H1 (cell line): ENCODE measurements around the gene JPH3. TPM values are rescaled to one million over a fixed set of nuclear protein-coding genes. Genes with fewer than 3 reads are reported as not detected.

Source experiments
- CTCF ChIA-PET: fragments of 300-600 bp; sonication (Branson Sonifier 250); formaldehyde crosslinking; loops from one replicate; lab custom pipeline; 2021; ENCODE audit not compliant: partially characterized antibody; lab: Charles Lee
- POLR2A ChIA-PET: fragments of 300-600 bp; sonication (Branson Sonifier 250); formaldehyde crosslinking; loops from one replicate; lab custom pipeline; 2021; ENCODE audit warnings: inconsistent platforms; ENCODE audit not compliant: partially characterized antibody; lab: Charles Lee
- DNase-seq, 2 experiments: peaks; one replicate each; pipeline versions ENCODE4 v3.0.0 to v3.0.0-alpha.2; 2010 to 2022; ENCODE audit warnings: low spot score in 2 of 2, low read depth in 1 of 2, mixed read lengths in 1 of 2
- FAIRE-seq: peaks from 2 replicates; lab custom pipeline; 2011; peaks lifted over from hg19 to GRCh38; lab: Jason Lieb, UNC
- H2AFZ ChIP-seq: 2 replicates; pipeline ENCODE4 v1.8.1; 2012; ENCODE audit warnings: low read length, inconsistent platforms
- H2AK5ac ChIP-seq: 2 replicates; pipeline ENCODE4 v1.6.1; 2013; ENCODE audit warnings: low read depth, low read length
- H2BK120ac ChIP-seq: replicated peaks from 2 replicates; pipeline ENCODE3; 2013; ENCODE audit warnings: low read depth, low read length, inconsistent platforms
- H2BK12ac ChIP-seq: 2 replicates; pipeline ENCODE4 v1.6.1; 2013; ENCODE audit warnings: low read depth, low read length
- H2BK15ac ChIP-seq: 2 replicates; pipeline ENCODE4 v1.6.1; 2013; ENCODE audit warnings: low read length
- H2BK20ac ChIP-seq: 2 replicates; pipeline ENCODE4 v1.6.1; 2013; ENCODE audit warnings: low read length
- H2BK5ac ChIP-seq: 2 replicates; pipeline ENCODE4 v1.6.1; 2013; ENCODE audit warnings: low read depth, low read length
- H3K14ac ChIP-seq: 2 replicates; pipeline ENCODE4 v1.6.1; 2013; ENCODE audit warnings: inconsistent platforms; ENCODE audit not compliant: insufficient read length
- H3K18ac ChIP-seq: 2 replicates; pipeline ENCODE4 v1.6.1; 2013; ENCODE audit warnings: low read length; ENCODE audit errors: extremely low read depth
- H3K23ac ChIP-seq: 2 replicates; pipeline ENCODE4 v1.6.1; 2013; ENCODE audit warnings: inconsistent platforms; ENCODE audit not compliant: insufficient read length
- H3K23me2 ChIP-seq: 2 replicates; pipeline ENCODE4 v1.6.1; 2013; ENCODE audit warnings: low read depth, low read length
- H3K27ac ChIP-seq: 2 replicates; pipeline ENCODE4 v1.6.1; 2011; ENCODE audit warnings: low read depth, low read length, inconsistent platforms
- H3K27me3 ChIP-seq, 4 experiments: replicated peaks in 1 of 4; 1 replicate in 1 of 4; 2 replicates in 3 of 4; pipeline versions ENCODE4 v1.6.1 to v1.8.1; 2011 to 2013; ENCODE audit warnings: low read length in 3 of 4, mild to moderate bottlenecking in 3 of 4, inconsistent platforms in 2 of 4, mixed read lengths in 2 of 4, moderate library complexity in 1 of 4; ENCODE audit not compliant: control insufficient read depth in 3 of 4, insufficient read depth in 3 of 4; ENCODE audit errors: extremely low read depth in 1 of 4
- H3K36me3 ChIP-seq, 4 experiments: 2 replicates each; pipeline versions ENCODE4 v1.6.1 to v1.8.1; 2011 to 2013; ENCODE audit warnings: mild to moderate bottlenecking in 4 of 4, low read length in 3 of 4, moderate library complexity in 2 of 4, control low read depth in 1 of 4, inconsistent platforms in 1 of 4; ENCODE audit not compliant: insufficient read depth in 4 of 4, control insufficient read depth in 2 of 4
- H3K4ac ChIP-seq: replicated peaks from 2 replicates; pipeline ENCODE3; 2013; ENCODE audit warnings: low read length, low read depth, mixed read lengths, inconsistent platforms; ENCODE audit not compliant: insufficient read length
- H3K4me1 ChIP-seq, 4 experiments: replicated peaks in 1 of 4; 1 replicate in 1 of 4; 2 replicates in 3 of 4; pipeline versions ENCODE4 v1.6.1 to v1.8.1; 2011 to 2013; ENCODE audit warnings: low read length in 3 of 4, inconsistent platforms in 2 of 4, mixed read lengths in 1 of 4; ENCODE audit not compliant: insufficient read depth in 4 of 4, control insufficient read depth in 3 of 4
- H3K4me2 ChIP-seq, 2 experiments: 2 replicates each; pipeline versions ENCODE4 v1.6.1 to v1.8.1; 2011 to 2013; ENCODE audit warnings: low read depth in 2 of 2, low read length in 2 of 2, control low read depth in 1 of 2, inconsistent platforms in 1 of 2, mild to moderate bottlenecking in 1 of 2; ENCODE audit not compliant: insufficient read depth in 1 of 2
- H3K4me3 ChIP-seq, 4 experiments: fragments of 200-600, 300-600 bp in 1 of 4; sonication (generic), shearing (Covaris generic), sonication (Bioruptor Twin) in 1 of 4; 2 replicates each; pipeline versions ENCODE4 v1.5.1 to v1.8.1; 2011 to 2016; ENCODE audit warnings: low read length in 4 of 4, low read depth in 3 of 4, control low read depth in 2 of 4, inconsistent platforms in 2 of 4, mild to moderate bottlenecking in 2 of 4, mixed read lengths in 1 of 4, moderate library complexity in 1 of 4; ENCODE audit not compliant: insufficient read depth in 2 of 4; ENCODE audit errors: extremely low read depth in 1 of 4
- H3K56ac ChIP-seq: replicated peaks from 2 replicates; pipeline ENCODE3; 2013; ENCODE audit warnings: low read depth, mild to moderate bottlenecking, mixed read lengths, low read length, inconsistent platforms; ENCODE audit not compliant: insufficient read length
- H3K79me1 ChIP-seq: 2 replicates; pipeline ENCODE4 v1.6.1; 2013; ENCODE audit warnings: low read depth, low read length, control low read depth
- H3K79me2 ChIP-seq, 2 experiments: 2 replicates each; pipeline versions ENCODE4 v1.6.1 to v1.8.1; 2012 to 2013; ENCODE audit warnings: low read length in 2 of 2, mild to moderate bottlenecking in 2 of 2, inconsistent platforms in 1 of 2; ENCODE audit not compliant: insufficient read depth in 2 of 2, control insufficient read depth in 1 of 2
- H3K9ac ChIP-seq, 4 experiments: replicated peaks in 1 of 4; 1 replicate in 1 of 4; 2 replicates in 3 of 4; pipeline versions ENCODE4 v1.6.1 to v1.8.1; 2011 to 2013; ENCODE audit warnings: low read depth in 3 of 4, low read length in 3 of 4, control low read depth in 2 of 4, mild to moderate bottlenecking in 2 of 4, moderate library complexity in 2 of 4, inconsistent platforms in 1 of 4; ENCODE audit errors: extremely low read depth in 1 of 4
- H3K9me3 ChIP-seq, 2 experiments: 2 replicates each; pipeline versions ENCODE4 v1.6.1 to v1.8.1; 2012 to 2013; ENCODE audit warnings: mild to moderate bottlenecking in 2 of 2, moderate library complexity in 2 of 2, control low read depth in 1 of 2, inconsistent platforms in 1 of 2, low read depth in 1 of 2, low read length in 1 of 2, mixed read lengths in 1 of 2; ENCODE audit not compliant: insufficient read depth in 2 of 2
- H4K20me1 ChIP-seq, 2 experiments: replicated peaks in 1 of 2; 2 replicates each; pipeline versions ENCODE3 to v1.8.1; 2011 to 2013; ENCODE audit warnings: inconsistent platforms in 2 of 2, low read length in 2 of 2, mild to moderate bottlenecking in 1 of 2; ENCODE audit not compliant: insufficient read depth in 2 of 2, control insufficient read depth in 1 of 2
- H4K5ac ChIP-seq: 2 replicates; pipeline ENCODE4 v1.6.1; 2013; ENCODE audit warnings: low read length, low read depth, mixed read lengths, inconsistent platforms; ENCODE audit not compliant: insufficient read length
- H4K8ac ChIP-seq: 2 replicates; pipeline ENCODE4 v1.8.0; 2013; ENCODE audit warnings: mild to moderate bottlenecking, moderate library complexity, low read length, inconsistent platforms; ENCODE audit not compliant: insufficient read depth; ENCODE audit errors: extremely low read depth
- H4K91ac ChIP-seq: replicated peaks from 2 replicates; pipeline ENCODE3; 2013; ENCODE audit warnings: low read length, mixed read lengths, inconsistent platforms; ENCODE audit not compliant: insufficient read length
- JUN ChIP-seq: IDR thresholded peaks from 2 replicates; pipeline ENCODE4 v1.6.1; 2011; ENCODE audit warnings: low read depth, mild to moderate bottlenecking, improper control_type of control experiment, low read length
- KDM1A ChIP-seq: fragments of 200-600, 300-600 bp; sonication (generic); IDR thresholded peaks from 2 replicates; pipeline ENCODE4 v1.7.1; 2016; ENCODE audit warnings: mild to moderate bottlenecking, low read length, borderline replicate concordance
- SIN3A ChIP-seq, 2 experiments: IDR thresholded peaks in 1 of 2; conservative IDR thresholded peaks in 1 of 2; 2 replicates each; pipeline ENCODE4 v1.6.1; 2011 to 2012; ENCODE audit warnings: low read length in 2 of 2, improper control_type of control experiment in 1 of 2, low read depth in 1 of 2, mild to moderate bottlenecking in 1 of 2
- SIRT6 ChIP-seq: IDR thresholded peaks from one replicate; pipeline ENCODE4 v1.7.1; 2012; ENCODE audit warnings: low read length, inconsistent platforms
- YY1 ChIP-seq: IDR thresholded peaks from 2 replicates; pipeline ENCODE4 v1.6.1; 2011; ENCODE audit warnings: low read depth, mild to moderate bottlenecking, low read length
- WGBS, 2 experiments: shearing (Covaris generic) in 1 of 2; methylation state at CpG; one replicate each; pipeline versions ENCODE4 v1.1.6 to v1.1.7; 2013 to 2015; ENCODE audit warnings: low lambda C conversion rate in 2 of 2, mixed read lengths in 2 of 2, inconsistent platforms in 1 of 2, low coverage in 1 of 2, missing lambda C conversion rate in 1 of 2; ENCODE audit not compliant: insufficient replicate concordance in 2 of 2, insufficient coverage in 1 of 2, insufficient read length in 1 of 2; ENCODE audit errors: extremely low coverage in 1 of 2, missing lambda C conversion rate in 1 of 2; 5-methylcytosine and 5-hydroxymethylcytosine counted together
- polyA plus RNA-seq, 7 experiments: library from polyadenylated mRNA; depleted of rRNA in 3 of 7; stranded (reverse) in 5 of 7; unstranded in 2 of 7; fragments of >200 nt in 5 of 7; fragments of 200-250 nt in 2 of 7; gene quantifications; 1 replicate in 5 of 7; 2 replicates in 1 of 7; 4 replicates in 1 of 7; pipeline versions ENCODE4 v1.2.1 to v1.2.3, GENCODE V29; 2011 to 2013; ENCODE audit warnings: missing spikeins in 2 of 7, mixed read lengths in 2 of 7
- total RNA-seq: library from RNA; stranded (reverse); fragmentation: NEBNext Ultra II Directional; extraction: Animal tissue kit (Norgen Biotek cat#: 25700); gene quantifications from 2 replicates; pipeline ENCODE4 v1.2.1, GENCODE V29; 2021

The JPH3 gene
- total and polyA plus RNA-seq, 2 of the 8 experiments (the other 6 are each of a cell fraction or from before 2014, with no cell fraction given), result 10.3 to 28.3 TPM

GRCh38 chr16:87704754-87705353 lies 102.5 kb downstream of the JPH3 start:
- no peaks in the 10 kb centered on the region for H3K23me2 ChIP-seq
- H4K91ac ChIP-seq, result no peak overlapping the region
- H3K27ac ChIP-seq, result no peak overlapping the region
- no peak overlapping the region for H3K56ac ChIP-seq
- no peak overlapping the region for H2BK20ac ChIP-seq
- ChIA-PET POLR2A (interaction anchor here (1.1 to 1.3 kb wide), 2 partner anchors 10 to 61 kb away, joined by 3 to 6 read pairs; partner anchors contain the start of gene KLHDC4), CTCF (interaction anchor here (0.6 to 1.9 kb wide), 17 partner anchors 10 to 993 kb away, joined by 3 to 7 read pairs (median 3); no protein-coding TSS in a partner anchor)
- no peak overlapping the region for H3K14ac ChIP-seq
- H3K4me1 ChIP-seq, result peaks cover 0 to 3% (median 0%) of the 10 kb centered on the region in 4 experiments; a peak in 2 of 7 replicates
- no peak overlapping the region for H2BK12ac ChIP-seq
- H3K4me2 ChIP-seq, result no peak overlapping the region
- no peak overlapping the region for H2AFZ ChIP-seq
- H3K9ac ChIP-seq, result no peak overlapping the region
- H3K18ac ChIP-seq, result no peak overlapping the region
- H3K36me3 ChIP-seq, result peaks cover 11 to 31% (median 18%) of the 10 kb centered on the region in 4 experiments; a peak in 7 of 8 replicates
- no peak overlapping the region for H3K4ac ChIP-seq
- no peaks in the 10 kb centered on the region for H3K27me3 ChIP-seq
- no peak overlapping the region for H4K5ac ChIP-seq
- H2BK120ac ChIP-seq, result no peak overlapping the region
- DNase-seq, result no peak
- H3K79me2 ChIP-seq, result no peaks in the 10 kb centered on the region; a peak in 1 of 4 replicates
- H3K9me3 ChIP-seq, result no peaks in the 10 kb centered on the region
- 97% methylated on average over 32 of the region's 34 CpGs; no CpG with 5 or more reads in 1 of the 2 experiments for WGBS, 2 experiments
- TF ChIP-seq SIN3A (conservative IDR thresholded peaks at IDR 0.05 in 1 of 2, IDR thresholded peaks at IDR 0.05 in 1 of 2; ENCODE audit: low read depth in 1 of 2, low read length in 2 of 2), result no peak
- TF ChIP-seq SIRT6, result no peak
- no peak for TF ChIP-seq KDM1A
- TF ChIP-seq JUN, result no peak
- no peak for TF ChIP-seq YY1
- H2BK15ac ChIP-seq, result no peak overlapping the region
- no peak overlapping the region for H2BK5ac ChIP-seq
- H3K4me3 ChIP-seq, result no peak overlapping the region
- no peak overlapping the region for H3K23ac ChIP-seq
- FAIRE-seq, result no peak
- peaks cover 6 to 15% of the 10 kb centered on the region in 2 experiments for H4K20me1 ChIP-seq
- peaks cover 5% of the 10 kb centered on the region; the same call in 1 of the 2 replicates for H3K79me1 ChIP-seq
- no peak overlapping the region for H4K8ac ChIP-seq
- H2AK5ac ChIP-seq, result no peak overlapping the region
